Retinal pigment epithelial cell (primary cell): ENCODE results near the gene RIN3.
A peak's percentile ranks its signal among the peaks of the same experiment; 100 is the strongest.

ENCODE experiments used
- DNase-seq: peaks from one replicate; pipeline ENCODE4 v3.0.0-alpha.2; 2010; ENCODE audit warnings: low read depth
- H3K4me3 ChIP-seq: 2 replicates; pipeline ENCODE4 v1.5.1; 2011; ENCODE audit warnings: mild to moderate bottlenecking, low read length, control low read depth, moderate library complexity
- CTCF ChIP-seq: conservative IDR thresholded peaks from 2 replicates; pipeline ENCODE4 v1.5.1; 2011; ENCODE audit warnings: low read depth, low read length, control low read depth, inconsistent platforms

Gene RIN3

GRCh38 chr14:92551044-92551841, 37.7 kb downstream of the RIN3 start:
- no peak for DNase-seq
- no peak overlapping the region for H3K4me3 ChIP-seq
- no peak for TF ChIP-seq CTCF

- no peak for TF ChIP-seq CTCF
- no peak for DNase-seq
- H3K4me3 ChIP-seq = no peak overlapping the region
Observed at GRCh38 chr14:92552066-92552465, 38.5 kb downstream of the RIN3 start.

GRCh38 chr14:92553438-92553837, 39.9 kb downstream of the RIN3 start:
- DNase-seq = no peak
- H3K4me3 ChIP-seq = no peak overlapping the region
- TF ChIP-seq CTCF = peak; percentile 27

GRCh38 chr14:92555465-92556111, 42.0 kb downstream of the RIN3 start:
- no peak for DNase-seq
- no peak for TF ChIP-seq CTCF
- H3K4me3 ChIP-seq = no peak overlapping the region

GRCh38 chr14:92556255-92556741, 42.7 kb downstream of the RIN3 start:
- TF ChIP-seq CTCF = no peak
- H3K4me3 ChIP-seq = no peak overlapping the region
- DNase-seq = no peak

- no peak for TF ChIP-seq CTCF
- no peak for DNase-seq
- H3K4me3 ChIP-seq = no peak overlapping the region
Observed at GRCh38 chr14:92556863-92557543, 43.4 kb downstream of the RIN3 start.
